ENCODE data around the gene AUTS2. TPM values are rescaled to one million over a fixed set of nuclear protein-coding genes. Genes with fewer than 3 reads are reported as not detected.

The AUTS2 gene
- total and polyA plus RNA-seq, 2 donors: 13.4 to 87.7 TPM

GRCh38 chr7:69811476-69812308 lies 213.4 kb downstream of the AUTS2 start:
- 95% methylated on average over 7 of the region's 7 CpGs for WGBS
- Histone ChIP-seq H3K27ac (ENCODE audit: low read depth) (no peak overlapping the region), H3K36me3 (ENCODE audit: insufficient read depth) (no peaks in the 10 kb centered on the region), H3K4me1 (ENCODE audit: insufficient read depth) (no peaks in the 10 kb centered on the region), H3K4me3 (ENCODE audit: low read depth, low read length) (no peak overlapping the region)
- no peak for DNase-seq (ENCODE audit: extremely low spot score)

- no peak for DNase-seq (ENCODE audit: extremely low spot score)
- Histone ChIP-seq H3K27ac (ENCODE audit: low read depth) (no peak overlapping the region), H3K4me3 (ENCODE audit: low read depth, low read length) (no peak overlapping the region), H3K4me1 (ENCODE audit: insufficient read depth) (no peaks in the 10 kb centered on the region), H3K36me3 (ENCODE audit: insufficient read depth) (no peaks in the 10 kb centered on the region)
- WGBS: 90% methylated on average over 1 of the region's 1 CpG
Observed at GRCh38 chr7:69812756-69813155, 214.5 kb downstream of the AUTS2 start.

- Histone ChIP-seq H3K27ac (ENCODE audit: low read depth) (no peak overlapping the region), H3K36me3 (ENCODE audit: insufficient read depth) (no peaks in the 10 kb centered on the region), H3K4me3 (ENCODE audit: low read depth, low read length) (no peak overlapping the region), H3K4me1 (ENCODE audit: insufficient read depth) (no peaks in the 10 kb centered on the region)
- DNase-seq (ENCODE audit: extremely low spot score): no peak
Observed at GRCh38 chr7:69813637-69814240, 215.5 kb downstream of the AUTS2 start.

GRCh38 chr7:69814421-69814962 lies 216.2 kb downstream of the AUTS2 start:
- DNase-seq (ENCODE audit: extremely low spot score): no peak
- Histone ChIP-seq H3K4me1 (ENCODE audit: insufficient read depth) (no peaks in the 10 kb centered on the region), H3K27ac (ENCODE audit: low read depth) (no peak overlapping the region), H3K36me3 (ENCODE audit: insufficient read depth) (no peaks in the 10 kb centered on the region), H3K4me3 (ENCODE audit: low read depth, low read length) (no peak overlapping the region)
- WGBS: 47% methylated on average over 14 of the region's 14 CpGs

- Histone ChIP-seq H3K27ac (ENCODE audit: low read depth) (no peak overlapping the region), H3K4me3 (ENCODE audit: low read depth, low read length) (no peak overlapping the region), H3K36me3 (ENCODE audit: insufficient read depth) (no peaks in the 10 kb centered on the region), H3K4me1 (ENCODE audit: insufficient read depth) (no peaks in the 10 kb centered on the region)
- no peak for DNase-seq (ENCODE audit: extremely low spot score)
- WGBS: 94% methylated on average over 3 of the region's 3 CpGs
Observed at GRCh38 chr7:69816501-69816900, 218.2 kb downstream of the AUTS2 start.

- Histone ChIP-seq H3K27ac (ENCODE audit: low read depth) (no peak overlapping the region), H3K4me1 (ENCODE audit: insufficient read depth) (no peaks in the 10 kb centered on the region), H3K4me3 (ENCODE audit: low read depth, low read length) (no peak overlapping the region), H3K36me3 (ENCODE audit: insufficient read depth) (no peaks in the 10 kb centered on the region)
- no peak for DNase-seq (ENCODE audit: extremely low spot score)
- WGBS: 26% methylated on average over 2 of the region's 2 CpGs
Observed at GRCh38 chr7:69817121-69817520, 218.8 kb downstream of the AUTS2 start.

GRCh38 chr7:69817841-69818635 lies 219.8 kb downstream of the AUTS2 start:
- no peak overlapping the region for H3K4me3 ChIP-seq (ENCODE audit: low read depth, low read length)
- 72% methylated on average over 5 of the region's 5 CpGs for WGBS
- no peak for DNase-seq (ENCODE audit: extremely low spot score)
- H3K36me3 ChIP-seq (ENCODE audit: insufficient read depth): no peaks in the 10 kb centered on the region
- H3K4me1 ChIP-seq (ENCODE audit: insufficient read depth): peaks cover 2% of the 10 kb centered on the region
- H3K27ac ChIP-seq (ENCODE audit: low read depth): no peak overlapping the region

GRCh38 chr7:69818636-69819332 lies 220.5 kb downstream of the AUTS2 start:
- no peak overlapping the region for H3K4me3 ChIP-seq (ENCODE audit: low read depth, low read length)
- no peak overlapping the region for H3K27ac ChIP-seq (ENCODE audit: low read depth)
- no peak for DNase-seq (ENCODE audit: extremely low spot score)
- whole genome bisulfite sequencing: 69% methylated on average over 7 of the region's 7 CpGs
- H3K4me1 ChIP-seq (ENCODE audit: insufficient read depth): peaks cover 2% of the 10 kb centered on the region
- no peaks in the 10 kb centered on the region for H3K36me3 ChIP-seq (ENCODE audit: insufficient read depth)

- H3K27ac ChIP-seq (ENCODE audit: low read depth): no peak overlapping the region
- DNase-seq (ENCODE audit: extremely low spot score): no peak
- H3K36me3 ChIP-seq (ENCODE audit: insufficient read depth): no peaks in the 10 kb centered on the region
- no peak overlapping the region for H3K4me3 ChIP-seq (ENCODE audit: low read depth, low read length)
- 88% methylated on average over 4 of the region's 4 CpGs for WGBS
- peaks cover 2% of the 10 kb centered on the region for H3K4me1 ChIP-seq (ENCODE audit: insufficient read depth)
Observed at GRCh38 chr7:69819333-69819705, 221.0 kb downstream of the AUTS2 start.

- WGBS: 83% methylated on average over 3 of the region's 3 CpGs
- H3K4me1 ChIP-seq (ENCODE audit: insufficient read depth): peaks cover 2% of the 10 kb centered on the region
- no peak overlapping the region for H3K27ac ChIP-seq (ENCODE audit: low read depth)
- DNase-seq (ENCODE audit: extremely low spot score): no peak
- H3K4me3 ChIP-seq (ENCODE audit: low read depth, low read length): no peak overlapping the region
- H3K36me3 ChIP-seq (ENCODE audit: insufficient read depth): no peaks in the 10 kb centered on the region
Observed at GRCh38 chr7:69820479-69821192, 222.4 kb downstream of the AUTS2 start.

GRCh38 chr7:69822386-69822785 lies 224.1 kb downstream of the AUTS2 start:
- Histone ChIP-seq H3K4me3 (ENCODE audit: low read depth, low read length) (no peak overlapping the region), H3K27ac (ENCODE audit: low read depth) (no peak overlapping the region), H3K4me1 (ENCODE audit: insufficient read depth) (peaks cover 2% of the 10 kb centered on the region), H3K36me3 (ENCODE audit: insufficient read depth) (no peaks in the 10 kb centered on the region)
- DNase-seq (ENCODE audit: extremely low spot score): no peak
- 32% methylated on average over 1 of the region's 1 CpG for WGBS

GRCh38 chr7:69823151-69823744 lies 225.0 kb downstream of the AUTS2 start:
- 91% methylated on average over 6 of the region's 6 CpGs for WGBS
- Histone ChIP-seq H3K36me3 (ENCODE audit: insufficient read depth) (no peaks in the 10 kb centered on the region), H3K4me3 (ENCODE audit: low read depth, low read length) (no peak overlapping the region), H3K4me1 (ENCODE audit: insufficient read depth) (peaks cover 2% of the 10 kb centered on the region), H3K27ac (ENCODE audit: low read depth) (no peak overlapping the region)
- DNase-seq (ENCODE audit: extremely low spot score): no peak
